HepG2 (cell line): ENCODE data around the gene FGGY. TPM values are rescaled to one million over a fixed set of nuclear protein-coding genes. Genes with fewer than 3 reads are reported as not detected.

Experiments
- ATAC-seq: fragments of 200-7000 bp; cut with Tn5 transposase; 3 replicates; pipeline ENCODE4 v1.9.1; 2020; ENCODE audit warnings: mild to moderate bottlenecking, moderate library complexity
- BruUV-seq: library from RNA; stranded (reverse); fragments of 400-500 nt; replicated peaks from 2 replicates; lab custom pipeline; 2021; lab: Mats Ljungman, UMichigan
- CTCF ChIA-PET: fragments of 300-600 bp; formaldehyde crosslinking; extraction: SDS; loops from one replicate; lab custom pipeline; 2021; ENCODE audit warnings: low total read pairs, inconsistent platforms, low intra/inter-chr PET ratio; lab: Yijun Ruan, JAX
- POLR2A ChIA-PET: fragments of 350-600 bp; sonication (Branson Sonifier 250); formaldehyde crosslinking; loops from one replicate; lab custom pipeline; 2020; ENCODE audit warnings: antibody characterized with exemption, inconsistent platforms; lab: Yijun Ruan, JAX
- DNase-seq: peaks from one replicate; pipeline ENCODE4 v3.0.0-alpha.2; 2015; ENCODE audit warnings: low spot score
- FAIRE-seq: peaks from 3 replicates; lab custom pipeline; 2011; peaks lifted over from hg19 to GRCh38; lab: Jason Lieb, UNC
- H2AFZ ChIP-seq: one replicate; pipeline ENCODE4 v1.6.1; 2011; ENCODE audit warnings: low read length, inconsistent platforms
- H3K27ac ChIP-seq: fragments of 300-600 bp; 3 replicates; pipeline ENCODE4 v1.8.0; 2011; ENCODE audit warnings: mixed run types, mild to moderate bottlenecking, mixed read lengths, low read length, inconsistent platforms; ENCODE audit not compliant: insufficient read depth; ENCODE audit errors: extremely low read length
- H3K27me3 ChIP-seq, 2 experiments: fragments of 200-600 bp in 1 of 2; 2 replicates in 1 of 2; 3 replicates in 1 of 2; pipeline versions ENCODE4 v1.6.0 to v1.8.0; 2011; ENCODE audit warnings: low read length in 2 of 2, mild to moderate bottlenecking in 2 of 2, moderate library complexity in 2 of 2, inconsistent platforms in 1 of 2; ENCODE audit not compliant: insufficient read depth in 2 of 2, control insufficient read depth in 1 of 2
- H3K36me3 ChIP-seq, 2 experiments: fragments of 200-600 bp in 1 of 2; replicated peaks in 1 of 2; 2 replicates in 1 of 2; 3 replicates in 1 of 2; pipeline versions ENCODE4 v1.5.1 to v1.8.0; 2011; ENCODE audit warnings: low read length in 2 of 2, inconsistent platforms in 1 of 2; ENCODE audit not compliant: insufficient read depth in 2 of 2, control insufficient read depth in 1 of 2
- H3K4me1 ChIP-seq: 2 replicates; pipeline ENCODE4 v1.5.1; 2012; ENCODE audit warnings: low read length, inconsistent platforms; ENCODE audit not compliant: insufficient read depth
- H3K4me2 ChIP-seq: 2 replicates; pipeline ENCODE4 v1.6.0; 2011; ENCODE audit warnings: low read depth, low read length, inconsistent platforms
- H3K4me3 ChIP-seq, 3 experiments: fragments of 200-600 bp in 1 of 3; sonication (generic), shearing (Covaris generic) in 1 of 3; replicated peaks in 1 of 3; 2 replicates each; pipeline ENCODE4 v1.5.1; 2011 to 2016; ENCODE audit warnings: low read length in 3 of 3, inconsistent platforms in 2 of 3, low read depth in 2 of 3, mild to moderate bottlenecking in 2 of 3, control low read depth in 1 of 3, mixed read lengths in 1 of 3; ENCODE audit not compliant: insufficient read depth in 1 of 3
- H3K79me2 ChIP-seq: one replicate; pipeline ENCODE4 v1.6.1; 2011; ENCODE audit warnings: low read length, inconsistent platforms; ENCODE audit not compliant: insufficient read depth
- H3K9ac ChIP-seq: 2 replicates; pipeline ENCODE4 v1.6.0; 2011; ENCODE audit warnings: mild to moderate bottlenecking, low read depth, low read length, inconsistent platforms; ENCODE audit not compliant: insufficient read depth
- H3K9me3 ChIP-seq: 2 replicates; pipeline ENCODE4 v1.5.1; 2012; ENCODE audit warnings: mild to moderate bottlenecking, low read length
- H4K20me1 ChIP-seq: 2 replicates; pipeline ENCODE4 v1.6.0; 2011; ENCODE audit warnings: inconsistent platforms, mild to moderate bottlenecking, low read length, moderate library complexity; ENCODE audit not compliant: insufficient read depth
- CC2D1A ChIP-seq: sonication (generic); formaldehyde crosslinking; IDR thresholded peaks from 2 replicates; pipeline ENCODE4 v1.8.1; 2023; ENCODE audit warnings: mild to moderate bottlenecking, missing genetic modification reagents
- HMG20A ChIP-seq: IDR thresholded peaks from 2 replicates; pipeline ENCODE4 v1.6.1; 2016; ENCODE audit warnings: borderline replicate concordance
- MED13 ChIP-seq: sonication (generic); formaldehyde crosslinking; IDR thresholded peaks from 2 replicates; pipeline ENCODE4 v1.5.0; 2020; ENCODE audit warnings: missing genetic modification reagents
- MEIS2 ChIP-seq: sonication (generic); formaldehyde crosslinking; IDR thresholded peaks from 2 replicates; pipeline ENCODE4 v1.9.0; 2021; ENCODE audit warnings: mild to moderate bottlenecking, missing genetic modification reagents
- RARA ChIP-seq: IDR thresholded peaks from 2 replicates; pipeline ENCODE4 v1.6.1; 2016; ENCODE audit warnings: missing genetic modification reagents, missing compliant biosample characterization
- SMARCE1 ChIP-seq: fragments of 450-650 bp; IDR thresholded peaks from 2 replicates; pipeline ENCODE4 v1.6.1; 2017; ENCODE audit warnings: borderline replicate concordance
- SRY ChIP-seq: sonication (generic); formaldehyde crosslinking; IDR thresholded peaks from 2 replicates; pipeline ENCODE4 v1.8.0; 2022; ENCODE audit warnings: mild to moderate bottlenecking, missing genetic modification reagents
- TCF7L2 ChIP-seq: IDR thresholded peaks from 2 replicates; pipeline ENCODE4 v1.6.1; 2011; ENCODE audit warnings: mild to moderate bottlenecking, low read depth, low read length, moderate library complexity
- ZMAT3 ChIP-seq: sonication (generic); formaldehyde crosslinking; conservative IDR thresholded peaks from 2 replicates; pipeline ENCODE4 v1.7.0; 2021; ENCODE audit warnings: missing genetic modification reagents
- ZNF24 ChIP-seq: fragments of 450-650 bp; IDR thresholded peaks from 2 replicates; pipeline ENCODE4 v1.6.1; 2017; ENCODE audit warnings: antibody characterized with exemption, mild to moderate bottlenecking
- ZNF598 ChIP-seq: sonication (generic); formaldehyde crosslinking; IDR thresholded peaks from 2 replicates; pipeline ENCODE4 v1.5.1; 2020; ENCODE audit warnings: mild to moderate bottlenecking, missing genetic modification reagents, borderline replicate concordance
- ZNF672 ChIP-seq: sonication (generic); formaldehyde crosslinking; IDR thresholded peaks from 2 replicates; pipeline ENCODE4 v1.8.1; 2022; ENCODE audit warnings: missing genetic modification reagents
- WGBS: methylation state at CpG from one replicate; pipeline ENCODE4 v1.1.6; 2017; ENCODE audit warnings: low lambda C conversion rate; 5-methylcytosine and 5-hydroxymethylcytosine counted together
- in situ Hi-C: cut with HindIII; loops from 2 replicates; pipeline ENCODE4 v1.10.0; 2017; ENCODE audit warnings: low pct_unique_long_range_greater_than_20kb; ENCODE audit not compliant: extremely low pct_ligation_motif_present
- intact Hi-C: fragments of 100-400 bp; cut with micrococcal nuclease; formaldehyde crosslinking; loops from one replicate; pipeline ENCODE4 v1.10.0; 2022; ENCODE audit not compliant: unreplicated experiment
- polyA plus RNA-seq, 8 experiments: library from polyadenylated mRNA; depleted of rRNA in 3 of 8; stranded (reverse) in 7 of 8; unstranded in 1 of 8; fragments of >200 nt; fragmentation: Illumina TruSeq in 4 of 8; extraction: Trizol in 4 of 8; gene quantifications; 2 replicates each; pipeline versions ENCODE4 v1.2.1 to v1.2.3, GENCODE V29; 2011 to 2016; ENCODE audit warnings: low read depth in 4 of 8, missing spikeins in 1 of 8, mixed read lengths in 1 of 8; ENCODE audit not compliant: insufficient read depth in 1 of 8
- total RNA-seq, 5 experiments: library from RNA; depleted of rRNA; stranded (reverse); fragments of >200 nt; fragmentation: Illumina TruSeq; extraction: Trizol; gene quantifications; 2 replicates each; pipeline ENCODE4 v1.2.3, GENCODE V29; 2016; ENCODE audit warnings: low read depth in 1 of 5

Gene FGGY
- total and polyA plus RNA-seq, 2 of the 13 experiments (the other 11 are each of a cell fraction or from before 2014, with no cell fraction given) = 15.7 to 27.5 TPM

DNA sequence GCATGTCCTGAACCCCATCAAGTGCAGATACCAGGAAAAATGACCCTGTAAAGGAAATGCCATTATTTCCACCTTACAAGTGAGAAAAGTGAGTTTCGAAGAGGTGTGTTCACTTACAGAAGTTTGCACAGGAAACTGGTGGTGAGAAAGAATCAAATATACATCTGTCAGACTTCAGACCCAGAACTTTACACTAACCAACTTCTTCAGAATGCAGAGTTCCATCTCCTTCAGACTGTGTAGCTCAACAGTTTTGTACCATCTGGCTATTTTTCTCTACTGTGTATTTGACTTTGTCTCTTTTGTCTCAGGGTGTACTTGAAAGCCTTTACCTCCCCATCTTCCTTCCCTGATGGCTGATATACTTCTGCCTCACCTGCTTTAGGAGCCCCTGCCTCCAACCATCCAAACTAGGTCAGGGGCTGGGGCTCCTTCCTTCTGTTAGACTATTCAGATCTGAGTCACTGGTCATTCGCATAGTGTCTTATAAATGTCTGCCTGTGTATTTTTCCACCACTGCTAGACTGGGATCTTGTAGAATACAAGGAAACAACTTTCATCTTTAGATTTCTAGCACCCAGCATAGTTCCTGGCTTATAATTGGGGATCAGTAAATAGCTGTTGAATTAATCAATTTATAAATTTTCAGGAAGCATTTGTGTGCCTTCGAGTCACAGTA is 247.9 kb downstream of the FGGY start:
- ATAC-seq (no peak), DNase-seq (no peak), FAIRE-seq (no peak)
- Histone ChIP-seq H2AFZ (no peak overlapping the region), H3K79me2 (no peaks in the 10 kb centered on the region), H3K4me2 (no peak overlapping the region), H3K4me3 (no peak overlapping the region), H4K20me1 (no peaks in the 10 kb centered on the region), H3K9ac (no peak overlapping the region), H3K27ac (no peak overlapping the region), H3K9me3 (no peaks in the 10 kb centered on the region), H3K27me3 (no peaks in the 10 kb centered on the region), H3K4me1 (peaks cover 43% of the 10 kb centered on the region), H3K36me3 (no peaks in the 10 kb centered on the region)
- WGBS = 97% methylated on average over 3 of the region's 3 CpGs
- POLR2A ChIA-PET = no interaction called here
- no TSS peak for BruUV-seq
- TF ChIP-seq ZNF24 = no peak
- no peak for TF ChIP-seq MED13 (CRISPR knock-in tag)
- CTCF ChIA-PET = no interaction called here
- in situ Hi-C loops (no loop called here), intact Hi-C loops (no loop called here)

DNA sequence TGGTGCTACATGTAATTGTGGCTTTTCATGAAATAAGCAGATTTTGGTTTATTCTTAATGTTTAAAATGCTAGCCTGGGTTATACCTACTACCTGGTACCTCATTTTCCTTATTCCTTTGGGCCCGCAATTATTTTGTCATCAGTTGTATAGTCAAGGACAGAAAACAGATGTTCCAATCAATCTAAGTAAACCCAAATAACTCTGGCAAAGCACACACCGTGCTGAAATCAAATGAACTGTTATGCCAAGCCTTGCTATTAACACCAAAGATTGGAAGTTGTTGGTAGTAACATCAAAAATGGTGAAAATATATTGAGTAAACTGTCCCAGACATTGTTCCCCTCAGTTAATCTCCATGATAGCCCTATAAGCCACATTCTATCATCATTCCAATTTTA is 248.9 kb downstream of the FGGY start:
- in situ Hi-C loops = no loop called here
- peaks cover 54% of the 10 kb centered on the region for H3K4me1 ChIP-seq
- CTCF ChIA-PET = no interaction called here

More for the DNA sequence above, 248.9 kb downstream of the FGGY start:
- Histone ChIP-seq H3K9ac (no peak overlapping the region), H2AFZ (no peak overlapping the region), H3K27ac (no peak overlapping the region), H3K4me2 (no peak overlapping the region), H3K4me3 (no peak overlapping the region), H3K79me2 (no peaks in the 10 kb centered on the region), H4K20me1 (no peaks in the 10 kb centered on the region), H3K36me3 (no peaks in the 10 kb centered on the region), H3K9me3 (no peaks in the 10 kb centered on the region), H3K27me3 (no peaks in the 10 kb centered on the region)
- intact Hi-C loops = no loop called here
- POLR2A ChIA-PET = no interaction called here
- no TSS peak for BruUV-seq
- WGBS = 96% methylated on average over 2 of the region's 2 CpGs
- ATAC-seq (no peak), FAIRE-seq (no peak), DNase-seq (no peak)
- TF ChIP-seq SRY (CRISPR knock-in tag) = no peak
- TF ChIP-seq ZNF598 = no peak
- TF ChIP-seq RARA (CRISPR knock-in tag) = no peak
- TF ChIP-seq TCF7L2 = no peak
- TF ChIP-seq ZNF672 (CRISPR knock-in tag) = no peak
- TF ChIP-seq HMG20A (CRISPR knock-in tag) = no peak
- TF ChIP-seq ZMAT3 = no peak
- TF ChIP-seq SMARCE1 = no peak
- TF ChIP-seq CC2D1A (CRISPR knock-in tag) = no peak
- TF ChIP-seq MEIS2 (CRISPR knock-in tag) = no peak
